Measurements from ENCODE around the gene P3R3URF. TPM values are rescaled to one million over a fixed set of nuclear protein-coding genes. Genes with fewer than 3 reads are reported as not detected.

The P3R3URF gene
- total RNA-seq, 4 donors from 2014 or later, result not detected

DNA sequence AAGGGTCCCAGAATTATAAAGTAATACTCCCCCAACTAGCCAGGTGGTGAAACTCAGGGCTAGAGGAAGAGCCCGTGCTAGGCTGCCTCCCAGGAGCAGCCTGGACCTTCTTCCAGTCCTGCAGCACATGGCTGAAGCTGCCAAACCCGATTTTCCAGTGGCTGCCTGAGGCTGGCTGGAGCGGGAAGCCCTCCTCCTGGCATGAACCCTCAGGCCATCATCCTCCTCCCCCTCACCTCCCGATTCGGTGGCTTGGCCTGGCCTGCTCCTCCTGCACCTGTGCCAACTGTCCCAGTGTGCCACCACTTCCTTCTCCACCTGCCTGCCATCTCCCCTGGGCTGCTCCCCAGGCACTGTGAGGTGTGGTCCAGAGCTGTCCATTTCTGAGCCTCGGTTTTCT, 4.4 kb downstream of the P3R3URF start:
- Histone ChIP-seq H3K27ac (replicated peaks in 1 of 4) (peak overlapping the region; percentile 10 to 65 (median 47)), H3K9me3 (no peaks in the 10 kb centered on the region), H3K4me1 (peaks cover 50 to 79% (median 56%) of the 10 kb centered on the region in 4 donors), H3K4me3 (no peak overlapping the region), H3K36me3 (no peaks in the 10 kb centered on the region), H3K27me3 (no peaks in the 10 kb centered on the region)
- TF ChIP-seq POLR2A (IDR thresholded peaks at IDR 0.05; ENCODE audit: low read depth) (no peak), EP300 (IDR thresholded peaks at IDR 0.05) (no peak), POLR2AphosphoS5 (IDR thresholded peaks at IDR 0.05) (no peak)
- TF ChIP-seq, protein P1, sequence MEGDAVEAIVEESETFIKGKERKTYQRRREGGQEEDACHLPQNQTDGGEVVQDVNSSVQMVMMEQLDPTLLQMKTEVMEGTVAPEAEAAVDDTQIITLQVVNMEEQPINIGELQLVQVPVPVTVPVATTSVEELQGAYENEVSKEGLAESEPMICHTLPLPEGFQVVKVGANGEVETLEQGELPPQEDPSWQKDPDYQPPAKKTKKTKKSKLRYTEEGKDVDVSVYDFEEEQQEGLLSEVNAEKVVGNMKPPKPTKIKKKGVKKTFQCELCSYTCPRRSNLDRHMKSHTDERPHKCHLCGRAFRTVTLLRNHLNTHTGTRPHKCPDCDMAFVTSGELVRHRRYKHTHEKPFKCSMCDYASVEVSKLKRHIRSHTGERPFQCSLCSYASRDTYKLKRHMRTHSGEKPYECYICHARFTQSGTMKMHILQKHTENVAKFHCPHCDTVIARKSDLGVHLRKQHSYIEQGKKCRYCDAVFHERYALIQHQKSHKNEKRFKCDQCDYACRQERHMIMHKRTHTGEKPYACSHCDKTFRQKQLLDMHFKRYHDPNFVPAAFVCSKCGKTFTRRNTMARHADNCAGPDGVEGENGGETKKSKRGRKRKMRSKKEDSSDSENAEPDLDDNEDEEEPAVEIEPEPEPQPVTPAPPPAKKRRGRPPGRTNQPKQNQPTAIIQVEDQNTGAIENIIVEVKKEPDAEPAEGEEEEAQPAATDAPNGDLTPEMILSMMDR (IDR thresholded peaks at IDR 0.05), result no peak
- DNase-seq (ENCODE audit: extremely low spot score), result no peak
- intact Hi-C loops (cut with DNase I), result no loop called here
- WGBS, result 78% methylated on average over 4 of the region's 6 CpGs

GRCh38 chr1:46171351-46171750, 4.9 kb downstream of the P3R3URF start:
- Histone ChIP-seq H3K9me3 (no peaks in the 10 kb centered on the region), H3K4me1 (peaks cover 55 to 84% (median 61%) of the 10 kb centered on the region in 4 donors), H3K36me3 (no peaks in the 10 kb centered on the region), H3K27ac (replicated peaks in 1 of 4) (peak overlapping the region; percentile 10 to 65 (median 47)), H3K27me3 (no peaks in the 10 kb centered on the region), H3K4me3 (no peak overlapping the region)
- no peak for TF ChIP-seq POLR2A (IDR thresholded peaks at IDR 0.05; ENCODE audit: low read depth)
- peak in 1 of 2 donors; percentile 16 for TF ChIP-seq POLR2AphosphoS5 (IDR thresholded peaks at IDR 0.05)
- TF ChIP-seq EP300 (IDR thresholded peaks at IDR 0.05), result no peak
- TF ChIP-seq, protein P1 (IDR thresholded peaks at IDR 0.05), result no peak
- no peak for DNase-seq (ENCODE audit: extremely low spot score)
- intact Hi-C loops (cut with DNase I), result no loop called here
- 81% methylated on average over 8 of the region's 8 CpGs for WGBS

DNA sequence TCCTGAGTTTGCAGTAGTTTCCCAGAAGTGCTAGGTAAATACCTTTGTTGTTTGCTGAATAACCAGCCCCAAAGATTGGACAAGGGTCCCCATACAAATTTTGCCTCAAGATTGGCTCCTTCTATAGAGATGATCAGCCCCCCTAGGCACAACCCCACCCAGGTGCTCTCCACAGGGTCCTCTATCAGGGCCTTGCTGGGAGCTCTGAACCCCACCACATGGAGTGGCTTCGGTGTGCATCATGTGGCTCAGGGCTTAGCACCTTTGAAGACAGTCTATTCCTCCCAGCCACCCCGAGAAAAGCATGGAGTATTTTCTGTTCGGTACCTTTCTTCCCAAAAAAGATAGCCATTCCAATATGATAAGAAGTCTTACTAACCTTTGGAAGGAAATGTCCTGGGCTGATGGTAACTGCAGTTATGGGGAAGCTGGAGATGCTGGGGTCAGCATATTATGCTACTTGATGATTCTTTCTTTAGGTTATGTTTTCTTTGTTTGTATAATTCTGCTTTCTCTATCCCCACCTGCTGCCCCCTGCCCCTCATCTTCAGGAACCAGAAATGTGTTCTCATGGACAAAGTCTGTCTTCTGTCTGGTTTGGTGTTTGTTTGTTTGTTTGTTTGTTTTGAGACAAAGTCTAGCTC, 6.4 kb downstream of the P3R3URF start:
- Histone ChIP-seq H3K27ac (replicated peaks in 1 of 4) (peak overlapping the region in 1 of 4 donors; percentile 42), H3K4me3 (no peak overlapping the region), H3K36me3 (no peaks in the 10 kb centered on the region), H3K4me1 (peaks cover 53 to 82% (median 57%) of the 10 kb centered on the region in 4 donors), H3K27me3 (no peaks in the 10 kb centered on the region), H3K9me3 (no peaks in the 10 kb centered on the region)
- intact Hi-C loops (cut with DNase I), result no loop called here
- TF ChIP-seq POLR2A (IDR thresholded peaks at IDR 0.05; ENCODE audit: low read depth) (no peak), POLR2AphosphoS5 (IDR thresholded peaks at IDR 0.05) (no peak), EP300 (IDR thresholded peaks at IDR 0.05) (no peak)
- TF ChIP-seq, protein P1 (IDR thresholded peaks at IDR 0.05), result no peak
- WGBS, result 90% methylated on average over 3 of the region's 3 CpGs
- DNase-seq (ENCODE audit: extremely low spot score), result no peak

GRCh38 chr1:46168477-46168876, 7.8 kb downstream of the P3R3URF start:
- TF ChIP-seq, protein P1 (IDR thresholded peaks at IDR 0.05), result no peak
- TF ChIP-seq POLR2A (IDR thresholded peaks at IDR 0.05; ENCODE audit: low read depth) (no peak), EP300 (IDR thresholded peaks at IDR 0.05) (no peak), POLR2AphosphoS5 (IDR thresholded peaks at IDR 0.05) (no peak)
- intact Hi-C loops (cut with DNase I), result no loop called here
- no peak for DNase-seq (ENCODE audit: extremely low spot score)
- Histone ChIP-seq H3K9me3 (no peaks in the 10 kb centered on the region), H3K27ac (replicated peaks in 1 of 4) (no peak overlapping the region), H3K4me3 (no peak overlapping the region), H3K36me3 (no peaks in the 10 kb centered on the region), H3K4me1 (peaks cover 38 to 68% (median 43%) of the 10 kb centered on the region in 4 donors), H3K27me3 (no peaks in the 10 kb centered on the region)
- no CpG with 5 or more reads among the region's 1 CpG for WGBS

All from esophagus muscularis mucosa (tissue), 4 donors.